HepG2 (cell line): ENCODE measurements around the gene OXSM. TPM values are rescaled to one million over a fixed set of nuclear protein-coding genes. Genes with fewer than 3 reads are reported as not detected.

Experiments used
- AGO1 ChIP-seq: fragments of 200-400 bp; formaldehyde crosslinking; IDR thresholded peaks from 2 replicates; pipeline ENCODE4 v1.6.1; 2017; ENCODE audit warnings: mild to moderate bottlenecking, low read depth, low read length, moderate library complexity; ENCODE audit not compliant: poor library complexity, severe bottlenecking
- CREM ChIP-seq, 2 experiments: sonication (generic) in 1 of 2; formaldehyde crosslinking in 1 of 2; IDR thresholded peaks; 2 replicates each; pipeline versions ENCODE4 v1.4.0 to v1.6.1; 2016 to 2020; ENCODE audit warnings: antibody characterized with exemption in 1 of 2, mild to moderate bottlenecking in 1 of 2, missing genetic modification reagents in 1 of 2
- ERF ChIP-seq: IDR thresholded peaks from 2 replicates; pipeline ENCODE4 v1.6.1; 2018; ENCODE audit warnings: missing biosample characterization, missing genetic modification reagents
- HDAC6 ChIP-seq: fragments of 200-600 bp; sonication (generic); IDR thresholded peaks from 2 replicates; pipeline ENCODE4 v1.7.0; 2017; ENCODE audit warnings: mild to moderate bottlenecking, antibody characterized with exemption, low read length, low read depth
- JARID2 ChIP-seq: sonication (generic); formaldehyde crosslinking; IDR thresholded peaks from 2 replicates; pipeline ENCODE4 v1.8.1; 2023; ENCODE audit warnings: missing genetic modification reagents, inconsistent platforms; ENCODE audit not compliant: insufficient replicate concordance
- PCBP1 ChIP-seq: fragments of 200-400 bp; formaldehyde crosslinking; IDR thresholded peaks from 2 replicates; pipeline ENCODE4 v1.6.1; 2017; ENCODE audit warnings: mild to moderate bottlenecking, low read depth, low read length, borderline replicate concordance
- PHF20 ChIP-seq: sonication (generic); formaldehyde crosslinking; IDR thresholded peaks from 2 replicates; pipeline ENCODE4 v1.5.0; 2020; ENCODE audit warnings: mild to moderate bottlenecking, missing genetic modification reagents
- RFXAP ChIP-seq: sonication (generic); formaldehyde crosslinking; IDR thresholded peaks from 2 replicates; pipeline ENCODE4 v1.4.0; 2020; ENCODE audit warnings: missing genetic modification reagents, borderline replicate concordance
- STAG1 ChIP-seq: sonication (generic); formaldehyde crosslinking; IDR thresholded peaks from 2 replicates; pipeline ENCODE4 v1.4.0; 2020; ENCODE audit warnings: missing genetic modification reagents
- TAF15 ChIP-seq: fragments of 200-400 bp; formaldehyde crosslinking; IDR thresholded peaks from one replicate; pipeline ENCODE4 v1.6.1; 2018; ENCODE audit warnings: mild to moderate bottlenecking, low read depth, low read length; ENCODE audit not compliant: poor library complexity, severe bottlenecking
- THAP8 ChIP-seq: sonication (generic); formaldehyde crosslinking; IDR thresholded peaks from 2 replicates; pipeline ENCODE4 v1.5.1; 2020; ENCODE audit warnings: missing genetic modification reagents, mild to moderate bottlenecking, borderline replicate concordance
- ZNF160 ChIP-seq: sonication (generic); formaldehyde crosslinking; IDR thresholded peaks from 2 replicates; pipeline ENCODE4 v1.8.0; 2022; ENCODE audit warnings: mild to moderate bottlenecking, inconsistent platforms, missing genetic modification reagents
- ZNF20 ChIP-seq: sonication (generic); formaldehyde crosslinking; IDR thresholded peaks from 2 replicates; pipeline ENCODE4 v1.4.0; 2020; ENCODE audit warnings: mild to moderate bottlenecking, moderate library complexity, missing genetic modification reagents
- ZNF550 ChIP-seq: sonication (generic); formaldehyde crosslinking; IDR thresholded peaks from 2 replicates; pipeline ENCODE4 v1.4.0; 2020; ENCODE audit warnings: mild to moderate bottlenecking, missing genetic modification reagents, borderline replicate concordance
- ZNF562 ChIP-seq: sonication (generic); formaldehyde crosslinking; IDR thresholded peaks from 2 replicates; pipeline ENCODE4 v1.8.0; 2022; ENCODE audit warnings: missing genetic modification reagents, borderline replicate concordance
- ZNF724P ChIP-seq: sonication (generic); formaldehyde crosslinking; IDR thresholded peaks from 2 replicates; pipeline ENCODE4 v1.8.0; 2022; ENCODE audit warnings: missing genetic modification reagents, borderline replicate concordance
- ZNF788 ChIP-seq: sonication (generic); formaldehyde crosslinking; IDR thresholded peaks from 2 replicates; pipeline ENCODE4 v1.5.0; 2020; ENCODE audit warnings: mild to moderate bottlenecking, missing genetic modification reagents, borderline replicate concordance
- polyA plus RNA-seq, 8 experiments: library from polyadenylated mRNA; depleted of rRNA in 3 of 8; stranded (reverse) in 7 of 8; unstranded in 1 of 8; fragments of >200 nt; fragmentation: Illumina TruSeq in 4 of 8; extraction: Trizol in 4 of 8; gene quantifications; 2 replicates each; pipeline versions ENCODE4 v1.2.1 to v1.2.3, GENCODE V29; 2011 to 2016; ENCODE audit warnings: low read depth in 4 of 8, missing spikeins in 1 of 8, mixed read lengths in 1 of 8; ENCODE audit not compliant: insufficient read depth in 1 of 8
- total RNA-seq, 5 experiments: library from RNA; depleted of rRNA; stranded (reverse); fragments of >200 nt; fragmentation: Illumina TruSeq; extraction: Trizol; gene quantifications; 2 replicates each; pipeline ENCODE4 v1.2.3, GENCODE V29; 2016; ENCODE audit warnings: low read depth in 1 of 5
- TF ChIP-seq, protein P1 (sequence below): sonication (generic); formaldehyde crosslinking; IDR thresholded peaks from 2 replicates; pipeline ENCODE4 v1.4.0; 2020; ENCODE audit warnings: missing genetic modification reagents; ENCODE audit errors: not compliant biosample characterization
- TF ChIP-seq, protein P2 (sequence below): IDR thresholded peaks from 2 replicates; pipeline ENCODE4 v1.6.1; 2016; ENCODE audit warnings: missing biosample characterization, missing genetic modification reagents, low read depth
- TF ChIP-seq, protein P3 (sequence below): sonication (generic); formaldehyde crosslinking; conservative IDR thresholded peaks from 2 replicates; pipeline ENCODE4 v1.8.0; 2022; ENCODE audit warnings: mild to moderate bottlenecking, moderate library complexity, missing genetic modification reagents

Gene OXSM
- total and polyA plus RNA-seq, 2 of the 13 experiments (the other 11 are each of a cell fraction or from before 2014, with no cell fraction given): 18.2 to 34.4 TPM

DNA sequence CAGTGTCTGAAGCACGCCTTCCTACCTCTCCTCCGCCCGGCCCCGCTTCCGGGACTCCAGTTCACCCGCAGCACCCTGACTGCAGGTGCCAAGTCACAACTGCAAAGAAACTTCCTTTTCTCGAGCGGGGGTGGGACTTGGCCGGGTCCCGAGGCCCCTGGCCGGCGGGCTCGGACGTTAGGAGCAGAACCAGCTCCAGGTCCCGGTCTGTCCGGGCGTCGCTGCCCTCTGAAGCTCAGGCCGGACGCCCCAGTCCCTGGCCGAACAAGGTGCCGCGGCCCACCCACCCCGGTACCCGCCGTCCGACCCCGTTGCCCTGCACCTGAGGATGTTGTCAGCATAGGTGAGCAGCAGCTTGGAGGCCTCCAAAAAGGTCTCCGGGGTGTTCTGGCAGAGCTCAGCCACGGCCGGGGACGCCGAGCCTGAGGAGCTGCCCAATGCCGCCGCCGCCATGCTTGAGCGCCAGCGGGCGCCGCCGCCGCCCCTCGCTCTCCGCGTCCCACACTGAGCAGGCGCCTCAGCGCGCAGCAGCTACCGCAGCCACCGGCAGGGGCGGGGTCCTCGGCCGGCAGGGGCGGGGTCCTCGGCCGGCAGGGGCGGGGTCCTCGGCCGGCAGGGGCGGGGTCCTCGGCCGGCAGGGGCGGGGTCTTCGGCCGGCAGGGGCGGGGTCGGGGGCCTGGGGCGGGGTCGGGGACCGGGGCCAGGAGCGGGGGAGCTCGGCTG lies 6.8 kb upstream of the OXSM start, which contains the start of gene NGLY1 (continued):
- TF ChIP-seq AGO1 (no peak), ZNF160 (CRISPR knock-in tag) (peak; percentile 39; the same call in 1 of the 2 replicates), CREM (IDR thresholded peaks at IDR 0.05) (no peak), CREM (CRISPR knock-in tag; IDR thresholded peaks at IDR 0.05) (no peak), PHF20 (peak; percentile 61; the same call in 1 of the 2 replicates), ERF (CRISPR knock-in tag) (peak; percentile 56; the same call in 1 of the 2 replicates), ZNF550 (CRISPR knock-in tag) (no peak), RFXAP (CRISPR knock-in tag) (peak; percentile 55; the same call in 1 of the 2 replicates), TAF15 (no peak), ZNF20 (CRISPR knock-in tag) (no peak), STAG1 (CRISPR knock-in tag) (no peak), ZNF562 (CRISPR knock-in tag) (no peak), PCBP1 (no peak), ZNF788 (CRISPR knock-in tag) (peak; percentile 41; the same call in 1 of the 2 replicates), ZNF724P (CRISPR knock-in tag) (no peak), HDAC6 (no peak), THAP8 (CRISPR knock-in tag) (peak; percentile 83; the same call in 1 of the 2 replicates), JARID2 (no peak)
- TF ChIP-seq, protein P1, sequence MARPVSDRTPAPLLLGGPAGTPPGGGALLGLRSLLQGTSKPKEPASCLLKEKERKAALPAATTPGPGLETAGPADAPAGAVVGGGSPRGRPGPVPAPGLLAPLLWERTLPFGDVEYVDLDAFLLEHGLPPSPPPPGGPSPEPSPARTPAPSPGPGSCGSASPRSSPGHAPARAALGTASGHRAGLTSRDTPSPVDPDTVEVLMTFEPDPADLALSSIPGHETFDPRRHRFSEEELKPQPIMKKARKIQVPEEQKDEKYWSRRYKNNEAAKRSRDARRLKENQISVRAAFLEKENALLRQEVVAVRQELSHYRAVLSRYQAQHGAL: no peak
- TF ChIP-seq, protein P2, sequence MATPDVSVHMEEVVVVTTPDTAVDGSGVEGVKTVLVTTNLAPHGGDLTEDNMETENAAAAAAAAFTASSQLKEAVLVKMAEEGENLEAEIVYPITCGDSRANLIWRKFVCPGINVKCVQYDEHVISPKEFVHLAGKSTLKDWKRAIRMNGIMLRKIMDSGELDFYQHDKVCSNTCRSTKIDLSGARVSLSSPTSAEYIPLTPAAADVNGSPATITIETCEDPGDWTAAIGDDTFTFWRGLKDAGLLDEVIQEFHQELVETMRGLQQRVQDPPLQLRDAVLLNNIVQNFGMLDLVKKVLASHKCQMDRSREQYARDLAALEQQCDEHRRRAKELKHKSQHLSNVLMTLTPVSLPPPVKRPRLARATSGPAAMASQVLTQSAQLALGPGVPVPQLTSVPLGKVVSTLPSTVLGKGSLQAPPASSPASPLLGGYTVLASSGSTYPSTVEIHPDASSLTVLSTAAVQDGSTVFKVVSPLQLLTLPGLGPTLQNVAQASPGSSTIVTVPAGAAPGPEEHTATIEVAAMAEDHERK (CRISPR knock-in tag): no peak
- TF ChIP-seq, protein P3, sequence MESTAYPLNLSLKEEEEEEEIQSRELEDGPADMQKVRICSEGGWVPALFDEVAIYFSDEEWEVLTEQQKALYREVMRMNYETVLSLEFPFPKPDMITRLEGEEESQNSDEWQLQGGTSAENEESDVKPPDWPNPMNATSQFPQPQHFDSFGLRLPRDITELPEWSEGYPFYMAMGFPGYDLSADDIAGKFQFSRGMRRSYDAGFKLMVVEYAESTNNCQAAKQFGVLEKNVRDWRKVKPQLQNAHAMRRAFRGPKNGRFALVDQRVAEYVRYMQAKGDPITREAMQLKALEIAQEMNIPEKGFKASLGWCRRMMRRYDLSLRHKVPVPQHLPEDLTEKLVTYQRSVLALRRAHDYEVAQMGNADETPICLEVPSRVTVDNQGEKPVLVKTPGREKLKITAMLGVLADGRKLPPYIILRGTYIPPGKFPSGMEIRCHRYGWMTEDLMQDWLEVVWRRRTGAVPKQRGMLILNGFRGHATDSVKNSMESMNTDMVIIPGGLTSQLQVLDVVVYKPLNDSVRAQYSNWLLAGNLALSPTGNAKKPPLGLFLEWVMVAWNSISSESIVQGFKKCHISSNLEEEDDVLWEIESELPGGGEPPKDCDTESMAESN (CRISPR knock-in tag): no peak; the same call in 1 of the 2 replicates
